Stimulated activated CD4-positive, alpha-beta T cell treated with anti-CD3 and anti-CD28 coated beads, Interleukin-4, amount 100 ng/mL, for 24 hours (primary cell): ENCODE results near the gene NCAM1.

Experiments used
- DNase-seq: peaks from one replicate; pipeline ENCODE4 v3.0.0-alpha.2; 2020

The NCAM1 gene

DNA sequence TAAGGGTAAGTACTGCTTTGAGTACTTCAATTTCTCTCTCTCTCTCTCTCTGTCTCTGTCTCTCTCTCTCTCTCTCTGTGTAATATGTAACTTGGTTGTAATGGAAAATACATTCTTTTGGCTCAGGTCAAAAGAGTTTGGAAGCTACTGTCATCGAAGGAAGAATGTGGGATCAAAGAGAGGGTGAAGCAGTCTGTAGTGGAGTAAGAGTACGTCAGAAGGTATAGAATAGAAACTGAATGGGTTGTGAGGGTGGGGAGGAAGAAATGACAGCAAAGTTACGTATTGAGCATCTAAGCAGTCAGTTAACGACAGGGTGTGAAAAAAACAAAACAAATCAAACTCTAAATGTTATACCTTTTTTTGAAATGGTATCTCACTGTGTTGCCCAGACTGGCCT is 10.0 kb downstream of the NCAM1 start:
- no peak for DNase-seq

- no peak for DNase-seq
Measured at GRCh38 chr11:112971827-112972226, 10.6 kb downstream of the NCAM1 start.

DNA sequence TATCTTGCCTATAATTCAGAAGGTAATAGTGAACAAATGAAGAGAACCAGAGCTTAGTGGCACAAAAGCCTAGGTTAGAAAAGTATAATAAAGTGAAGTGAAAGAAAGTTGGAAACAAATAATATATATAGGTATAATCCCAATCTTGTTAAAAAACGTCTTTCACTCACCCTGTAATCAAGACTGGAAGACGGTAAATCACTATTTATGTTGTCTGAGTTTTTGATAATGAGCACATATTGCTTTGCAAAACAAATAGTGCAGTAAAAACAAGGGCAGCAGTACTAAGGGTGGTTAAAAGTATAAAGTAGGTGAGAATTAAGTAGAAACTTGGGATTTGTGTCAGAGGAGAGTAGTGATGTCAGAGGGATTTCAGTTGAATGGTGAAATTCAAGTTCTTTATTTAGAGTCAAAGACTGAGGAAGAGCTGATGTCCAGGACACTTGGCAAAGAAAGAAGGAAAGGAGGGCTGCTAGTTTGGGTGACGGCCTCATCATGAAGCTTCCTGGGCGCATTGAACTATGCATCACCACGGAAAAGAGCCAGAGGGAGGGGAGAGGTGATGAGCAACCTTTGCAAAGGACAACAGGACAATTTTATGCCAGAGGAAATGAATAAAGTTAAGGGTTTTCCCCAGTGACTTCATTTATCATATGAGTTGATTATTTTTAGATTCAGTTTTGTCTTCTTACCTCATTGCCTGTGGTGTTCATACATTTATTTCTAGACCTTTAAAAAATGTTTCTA is 11.4 kb downstream of the NCAM1 start:
- no peak for DNase-seq

- no peak for DNase-seq
Measured at GRCh38 chr11:112975051-112975450, 13.8 kb downstream of the NCAM1 start.

DNA sequence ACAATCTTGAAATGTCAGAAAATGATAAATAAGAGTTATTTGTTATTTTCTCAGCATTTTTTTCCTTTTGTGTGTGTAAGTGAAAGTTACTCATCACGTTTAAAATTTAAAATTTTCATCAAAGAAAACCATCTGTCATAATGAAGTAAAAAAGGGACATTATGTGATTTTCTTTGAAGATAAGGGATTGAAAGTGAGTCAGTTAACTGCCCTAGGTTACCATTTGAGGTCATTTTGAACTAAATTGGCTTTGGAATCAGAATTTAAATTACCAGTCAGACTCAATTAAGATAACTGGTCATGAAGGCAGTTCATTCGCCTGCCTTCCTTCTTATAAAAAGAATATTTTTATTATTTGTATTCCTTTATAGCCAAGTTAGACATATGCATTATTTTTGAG is 14.3 kb downstream of the NCAM1 start:
- DNase-seq = no peak

GRCh38 chr11:112977755-112978154 is 16.5 kb downstream of the NCAM1 start:
- DNase-seq = no peak

- no peak for DNase-seq
Measured at GRCh38 chr11:112983887-112984286, 22.7 kb downstream of the NCAM1 start.

- no peak for DNase-seq
Measured at GRCh38 chr11:112989198-112989597, 28.0 kb downstream of the NCAM1 start.

DNA sequence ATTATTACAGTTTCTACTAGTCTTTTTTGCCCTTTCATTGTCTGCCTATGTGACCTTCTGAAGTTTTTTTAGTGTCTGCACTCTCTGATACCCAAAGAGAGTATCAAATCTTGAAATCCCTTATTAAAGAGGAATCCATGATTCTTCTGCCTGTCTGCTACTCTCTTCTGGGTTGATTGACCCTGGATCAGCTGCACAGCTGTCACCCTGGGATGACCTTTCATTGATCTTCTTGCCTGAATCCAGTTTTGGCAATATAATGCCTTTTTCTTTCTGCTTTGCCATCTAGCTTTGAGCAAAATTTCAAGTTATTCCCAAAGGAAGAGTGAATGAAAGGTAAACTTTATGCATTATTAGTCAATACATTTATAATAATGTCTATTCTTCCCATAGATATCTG is 32.6 kb downstream of the NCAM1 start:
- DNase-seq = no peak

GRCh38 chr11:112995423-112996090 is 34.3 kb downstream of the NCAM1 start:
- DNase-seq = no peak

GRCh38 chr11:112996994-112997393 is 35.8 kb downstream of the NCAM1 start:
- DNase-seq = no peak

GRCh38 chr11:112997857-112998466 is 36.7 kb downstream of the NCAM1 start:
- DNase-seq = no peak

DNA sequence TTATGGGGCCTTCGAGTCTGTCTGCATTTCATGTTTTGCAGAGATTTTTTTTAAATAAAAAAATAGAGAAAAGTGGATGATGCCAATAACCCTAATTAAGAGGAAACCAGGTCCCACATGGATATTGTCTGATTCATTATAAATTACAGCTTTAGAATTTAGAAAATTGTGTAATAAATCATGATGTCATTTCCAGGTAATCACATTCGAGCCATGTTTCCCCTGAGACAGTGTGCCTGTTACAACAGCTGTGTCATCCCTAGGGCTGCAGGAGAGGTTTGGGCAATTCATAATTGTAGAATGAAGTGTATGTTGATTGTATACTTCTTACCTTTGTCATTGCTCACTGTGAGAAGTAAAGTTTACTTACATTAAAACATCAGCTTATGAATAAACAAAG is 38.3 kb downstream of the NCAM1 start:
- no peak for DNase-seq

DNA sequence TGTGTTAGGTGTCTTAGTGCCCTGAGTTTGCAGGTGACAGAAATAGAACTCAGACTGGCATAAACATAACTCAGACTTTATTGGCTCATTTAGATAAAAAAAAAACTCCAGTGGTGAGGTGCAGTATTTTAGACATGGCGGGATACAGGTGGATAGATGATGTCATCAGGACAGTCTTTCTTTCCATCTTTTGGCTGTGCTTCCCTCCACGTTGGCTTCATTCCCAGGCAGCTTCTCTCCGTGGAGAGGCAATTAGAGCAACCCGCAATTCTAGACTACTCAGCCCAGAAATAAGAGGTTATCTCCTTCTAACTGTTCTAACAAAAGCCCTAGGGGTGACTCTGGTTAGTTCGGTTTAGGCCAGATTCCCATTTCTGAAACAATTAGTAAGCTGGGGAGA is 40.5 kb downstream of the NCAM1 start:
- no peak for DNase-seq

DNA sequence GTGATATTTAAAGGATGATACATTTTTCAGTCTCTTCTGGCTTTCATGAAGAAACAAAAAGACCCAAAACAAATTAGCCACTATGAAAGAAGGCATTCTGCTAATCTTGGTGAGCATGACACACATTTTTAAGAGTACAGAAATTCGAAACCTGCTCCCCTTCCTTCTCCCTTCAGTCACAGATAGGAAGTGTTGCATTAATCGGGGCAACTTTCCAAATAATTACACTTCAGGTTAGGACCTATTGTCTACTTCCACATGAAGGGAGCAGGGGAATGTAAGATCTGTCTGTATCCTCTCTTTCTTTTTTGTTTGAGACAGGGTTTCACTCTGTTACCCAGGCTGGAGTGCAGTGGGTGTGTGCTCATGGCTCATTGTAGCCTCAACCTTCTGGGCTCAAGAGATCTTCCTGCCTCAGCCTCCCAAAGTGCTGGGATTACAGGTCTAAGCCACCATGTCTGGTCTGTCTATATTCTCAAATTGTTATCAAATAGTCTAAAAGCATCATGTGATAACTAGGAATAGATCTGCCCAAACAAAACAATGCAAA is 45.8 kb downstream of the NCAM1 start:
- DNase-seq = no peak

DNA sequence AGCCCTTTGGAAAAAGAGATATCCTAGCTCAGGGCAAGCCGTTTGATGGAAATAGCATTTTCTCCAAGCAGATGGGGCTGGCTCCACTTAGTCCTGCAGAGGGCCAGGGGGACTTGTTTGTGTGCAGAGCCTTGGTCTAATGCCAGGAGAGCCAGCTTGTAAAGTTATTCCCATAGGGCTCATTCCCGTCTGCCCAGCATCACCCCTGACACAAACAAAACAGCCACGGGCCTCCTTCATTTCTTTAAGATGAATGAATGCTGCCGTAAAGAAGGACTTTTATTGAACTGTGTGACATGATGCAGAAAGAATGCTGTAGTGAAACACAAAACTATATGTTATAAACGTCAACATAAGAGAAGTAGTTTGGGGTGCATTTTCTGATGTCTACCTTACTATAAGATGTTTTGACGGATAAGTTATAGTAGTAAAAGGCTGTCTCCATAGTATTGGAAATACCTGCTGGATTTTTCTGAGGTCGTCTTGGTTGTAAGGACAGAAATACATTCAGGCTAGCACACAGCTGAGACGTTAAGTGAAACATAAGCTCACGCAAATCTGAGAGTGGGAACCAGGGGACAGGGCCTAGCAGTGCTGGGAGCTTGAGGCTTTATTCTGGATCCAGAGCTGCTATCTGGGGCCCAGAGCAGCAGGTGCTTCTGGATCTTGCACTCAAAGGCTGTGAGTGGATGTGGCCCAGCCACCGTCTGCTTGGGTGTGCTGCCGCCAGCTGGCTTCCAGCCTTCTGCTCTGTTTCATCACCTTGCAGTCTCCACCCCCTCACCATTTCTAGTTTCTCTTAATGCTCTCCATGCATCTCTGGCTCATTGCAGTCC is 53.3 kb downstream of the NCAM1 start:
- DNase-seq = no peak

DNA sequence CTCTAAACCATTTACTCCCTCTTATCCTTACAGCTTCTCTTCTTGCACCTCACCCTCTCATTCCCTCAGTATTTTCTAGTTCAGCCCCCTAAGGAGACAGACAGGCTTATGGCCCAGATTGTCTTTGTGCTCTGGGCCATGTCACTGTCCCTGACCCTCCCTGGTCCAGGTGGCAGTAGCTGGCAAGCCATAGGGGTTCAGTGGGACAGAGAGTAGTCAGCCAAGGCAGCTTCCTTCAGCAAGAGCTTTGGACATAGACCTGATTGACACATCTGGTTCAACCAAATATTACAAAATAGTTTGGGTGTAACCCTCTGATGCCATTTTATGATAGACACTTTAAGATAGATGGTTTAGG is 53.9 kb downstream of the NCAM1 start:
- no peak for DNase-seq

- DNase-seq = no peak
Measured at GRCh38 chr11:113016905-113017304, 55.7 kb downstream of the NCAM1 start.

DNA sequence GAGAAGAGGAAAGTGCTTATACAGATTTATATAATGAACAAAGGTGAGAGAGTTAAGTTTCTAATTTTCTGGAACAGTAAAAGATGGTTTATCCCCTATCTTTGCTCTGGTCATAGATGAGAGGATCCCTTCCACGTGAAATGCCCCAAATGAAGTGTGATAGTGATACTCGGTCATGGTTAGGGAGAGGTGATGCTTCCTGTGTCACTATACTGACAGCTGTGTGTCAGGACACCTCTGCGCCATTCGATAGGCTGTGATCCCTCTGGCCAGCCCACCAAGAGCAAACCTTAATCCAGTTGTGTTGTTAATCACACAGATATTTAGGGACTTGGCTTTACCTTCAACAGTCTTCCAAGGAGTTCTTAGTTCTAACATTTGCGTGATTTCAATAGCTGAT is 57.7 kb downstream of the NCAM1 start:
- no peak for DNase-seq

DNA sequence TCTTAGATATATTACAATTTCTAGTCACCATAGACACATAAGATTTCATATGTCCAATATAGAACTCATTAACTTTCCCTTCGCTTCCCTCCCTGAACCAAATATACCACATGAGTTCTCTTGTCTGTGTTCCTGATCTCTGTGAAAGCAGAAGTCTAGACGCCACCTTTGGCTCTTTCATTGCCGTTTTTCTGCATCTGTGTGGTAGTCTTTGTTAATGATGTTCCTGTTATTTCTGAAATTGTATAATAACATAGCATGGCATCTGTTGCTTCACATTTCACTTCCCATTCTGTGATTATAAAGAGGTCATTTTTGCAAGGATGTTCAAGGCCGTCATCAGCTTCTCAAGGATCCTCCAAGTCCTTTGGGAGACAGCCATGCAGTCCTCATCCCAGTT is 58.5 kb downstream of the NCAM1 start:
- no peak for DNase-seq

GRCh38 chr11:113021111-113021510 is 59.9 kb downstream of the NCAM1 start:
- DNase-seq = no peak

GRCh38 chr11:113022262-113022661 is 61.0 kb downstream of the NCAM1 start:
- DNase-seq = no peak

- DNase-seq = no peak
Measured at GRCh38 chr11:113023228-113023627, 62.0 kb downstream of the NCAM1 start.
